HG02938 (cell line): ENCODE data around the gene NCR3LG1.

ENCODE experiments used
- ATAC-seq: cut with Tn5 transposase; IDR thresholded peaks from one replicate; pipeline ENCODE4 v1.9.1; 2021; ENCODE audit warnings: mild to moderate bottlenecking, moderate library complexity; ENCODE audit not compliant: unreplicated experiment

NCR3LG1 gene

DNA sequence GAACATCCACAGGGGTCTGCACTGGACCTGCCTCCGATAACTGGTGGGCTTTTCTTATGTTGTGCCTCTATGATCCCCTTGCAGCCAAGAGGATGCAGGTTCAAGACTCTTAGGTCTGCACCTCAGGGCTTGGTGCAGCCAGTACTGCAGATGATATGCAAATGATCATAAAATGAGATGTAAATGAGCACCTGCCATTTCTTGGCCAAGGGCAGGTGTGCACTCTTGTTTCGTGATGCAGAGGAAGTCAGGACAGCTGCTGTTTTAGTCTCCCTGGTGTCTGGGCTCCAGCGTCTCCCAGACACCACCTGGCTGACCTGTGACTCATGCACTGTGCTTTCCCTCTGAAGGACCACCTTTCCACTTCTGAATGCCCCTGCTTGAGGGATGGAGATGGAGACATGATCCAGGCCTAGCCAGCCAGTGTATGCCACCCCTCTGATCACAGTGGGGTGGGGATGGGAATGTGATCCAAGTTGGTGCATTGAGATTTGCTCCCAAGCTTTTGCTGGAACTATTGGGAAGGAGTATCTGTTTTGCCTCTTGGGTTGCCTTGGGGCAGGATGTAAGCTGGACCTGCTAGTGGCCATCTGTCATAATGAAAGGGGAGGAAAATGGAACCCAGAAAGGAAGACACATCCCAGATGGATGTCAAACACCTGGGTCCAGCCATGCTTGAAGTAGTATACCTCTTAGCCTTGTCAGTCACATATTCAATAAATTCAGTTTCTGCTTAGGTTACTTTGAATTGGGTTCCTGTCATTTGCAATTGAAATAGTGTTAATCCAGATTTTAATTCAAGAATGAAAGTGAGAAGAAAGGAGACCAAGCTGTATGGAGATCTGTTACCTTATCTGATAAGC lies 40.1 kb downstream of the NCR3LG1 start:
- ATAC-seq = no peak

DNA sequence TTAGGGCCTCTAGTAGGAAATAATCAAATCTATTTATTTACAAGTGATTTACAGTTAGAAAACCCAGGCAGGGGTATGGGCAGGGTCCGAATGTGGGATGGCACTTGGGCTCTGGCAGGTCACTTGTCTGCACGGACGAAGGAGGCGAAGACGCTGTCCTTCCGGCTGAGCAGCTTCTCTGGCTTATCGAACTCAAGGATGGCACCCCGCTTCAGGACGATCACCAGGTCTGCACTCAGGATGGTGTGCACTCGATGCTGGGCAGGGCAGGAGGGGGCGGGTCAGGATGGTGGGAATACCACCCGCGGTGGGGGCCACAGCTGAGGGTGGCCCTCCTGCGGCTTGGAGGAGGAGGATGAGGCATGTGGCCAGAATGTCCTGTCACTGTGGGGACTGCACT lies 41.3 kb downstream of the NCR3LG1 start:
- ATAC-seq = no peak

DNA sequence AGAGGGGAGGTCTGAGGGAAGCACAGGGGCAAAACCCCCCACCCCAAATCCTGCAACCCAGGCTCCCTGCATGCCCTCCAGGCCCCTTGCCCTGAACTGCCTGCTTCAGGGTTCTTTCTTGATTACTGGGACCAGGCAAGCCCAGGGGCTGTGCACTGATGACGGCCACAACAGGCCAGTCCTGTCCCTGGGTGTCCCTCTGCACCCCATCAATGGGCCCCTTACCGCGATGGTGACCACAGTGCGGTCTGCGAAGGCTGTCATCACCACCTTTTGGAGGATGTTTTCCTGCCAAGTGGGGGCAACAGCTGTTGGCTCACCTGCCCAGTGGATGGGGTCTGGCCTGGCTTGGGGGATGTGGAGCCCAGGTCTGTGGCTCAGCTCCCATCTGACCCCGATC lies 41.9 kb downstream of the NCR3LG1 start:
- no peak for ATAC-seq

DNA sequence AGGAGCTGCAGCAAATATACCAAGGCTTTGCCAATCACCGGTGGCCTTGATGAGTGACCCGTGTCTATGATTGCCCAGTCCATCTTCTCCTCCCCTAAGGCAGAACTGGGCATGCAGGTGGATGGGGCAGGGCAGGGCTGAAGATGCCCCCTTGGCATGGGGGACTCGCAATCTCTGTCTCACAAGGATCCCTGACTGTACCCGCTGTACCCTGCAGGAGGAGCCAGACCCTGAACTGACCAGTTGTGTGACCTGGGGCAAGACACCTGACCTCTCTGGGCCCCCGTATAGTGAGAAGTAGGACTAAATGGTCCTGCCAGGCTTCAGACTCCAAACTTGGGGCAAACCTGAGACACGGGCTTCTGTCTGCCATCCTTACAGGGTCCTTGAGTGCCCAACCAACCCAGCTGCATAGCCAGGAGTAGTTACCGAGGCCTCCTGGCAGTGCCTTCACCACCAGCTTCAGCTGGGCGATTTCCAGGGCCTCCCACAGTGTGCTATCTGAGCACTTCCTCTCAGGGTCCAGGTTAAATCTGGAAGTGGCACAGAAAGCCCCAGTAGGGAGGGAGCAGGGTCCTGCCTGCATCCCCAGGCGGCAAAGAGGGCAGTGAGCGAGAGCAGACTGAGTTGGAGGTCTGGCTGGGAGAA lies 43.3 kb downstream of the NCR3LG1 start:
- ATAC-seq = no peak

DNA sequence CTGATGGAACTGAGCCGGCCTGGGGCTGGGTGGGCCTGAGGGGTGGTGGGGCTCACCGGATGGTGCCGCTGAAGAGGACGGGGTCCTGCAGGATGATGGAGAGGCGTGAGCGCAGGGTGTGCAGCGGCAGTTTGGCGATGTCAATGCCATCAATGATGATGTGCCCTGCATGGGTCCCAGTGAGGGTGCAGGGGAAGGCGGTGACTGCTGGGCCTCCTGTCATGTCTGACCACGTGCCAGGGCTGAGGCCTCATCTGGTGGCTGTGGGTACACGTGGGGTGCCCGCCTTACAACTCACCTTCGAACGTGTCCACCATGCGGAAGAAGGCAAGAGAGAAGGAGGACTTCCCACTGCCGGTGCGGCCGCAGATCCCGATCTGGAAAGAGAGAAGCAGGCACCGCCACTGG lies 44.0 kb downstream of the NCR3LG1 start:
- no peak for ATAC-seq

DNA sequence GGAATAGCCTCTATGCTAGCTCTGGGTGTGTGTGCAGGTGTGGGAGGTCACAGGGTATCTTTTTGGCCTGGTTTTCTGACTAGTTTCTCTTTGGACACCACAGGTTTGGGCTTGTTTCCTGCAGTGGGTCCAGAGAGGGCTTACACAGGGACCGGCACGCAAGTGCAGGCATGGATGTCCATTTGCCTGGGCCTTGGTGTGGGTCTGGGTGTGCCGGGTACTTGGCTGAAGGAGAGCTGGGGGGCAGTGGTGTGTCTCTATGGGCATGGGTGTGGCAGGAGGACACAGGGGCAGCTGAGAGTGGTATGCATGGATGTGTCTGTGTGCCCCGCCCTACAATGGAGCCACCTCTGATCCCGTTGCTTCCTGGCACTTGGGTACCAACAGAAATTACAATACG lies 44.4 kb downstream of the NCR3LG1 start:
- ATAC-seq = no peak

DNA sequence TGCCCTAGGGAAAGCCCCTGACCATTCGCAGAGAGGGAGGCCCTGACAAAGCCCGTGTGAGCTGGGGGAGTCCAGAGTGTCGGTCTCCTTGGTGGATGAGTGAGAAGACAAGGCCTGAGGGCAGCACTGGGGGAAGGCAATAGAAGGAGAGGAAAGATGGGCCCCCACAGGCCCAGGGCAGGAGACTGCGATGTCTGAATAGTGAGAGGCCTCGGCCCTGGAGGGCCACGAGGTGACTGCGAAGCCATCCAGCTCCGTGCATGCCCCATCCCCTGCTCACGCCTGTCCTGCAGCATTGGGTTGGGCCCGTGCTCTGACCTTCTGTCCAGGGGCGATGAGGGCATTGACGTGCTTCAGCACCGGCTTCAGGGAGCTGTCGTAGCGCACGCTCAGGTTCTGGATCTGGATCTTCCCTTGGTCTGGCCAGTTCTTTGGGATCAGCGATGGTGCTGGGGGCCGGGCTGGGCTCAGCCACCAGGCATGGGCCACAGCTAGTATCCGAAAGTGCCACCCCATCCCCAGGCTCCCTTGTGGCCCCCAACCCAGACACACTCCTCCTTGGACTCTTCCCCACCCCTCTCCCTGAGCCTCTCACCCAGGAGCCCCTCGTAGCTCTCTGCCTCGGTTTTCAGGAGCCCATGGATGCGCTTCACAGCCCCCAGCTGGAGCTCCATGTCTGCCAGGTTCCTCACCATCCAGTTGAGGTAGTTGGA lies 45.2 kb downstream of the NCR3LG1 start:
- ATAC-seq = no peak

DNA sequence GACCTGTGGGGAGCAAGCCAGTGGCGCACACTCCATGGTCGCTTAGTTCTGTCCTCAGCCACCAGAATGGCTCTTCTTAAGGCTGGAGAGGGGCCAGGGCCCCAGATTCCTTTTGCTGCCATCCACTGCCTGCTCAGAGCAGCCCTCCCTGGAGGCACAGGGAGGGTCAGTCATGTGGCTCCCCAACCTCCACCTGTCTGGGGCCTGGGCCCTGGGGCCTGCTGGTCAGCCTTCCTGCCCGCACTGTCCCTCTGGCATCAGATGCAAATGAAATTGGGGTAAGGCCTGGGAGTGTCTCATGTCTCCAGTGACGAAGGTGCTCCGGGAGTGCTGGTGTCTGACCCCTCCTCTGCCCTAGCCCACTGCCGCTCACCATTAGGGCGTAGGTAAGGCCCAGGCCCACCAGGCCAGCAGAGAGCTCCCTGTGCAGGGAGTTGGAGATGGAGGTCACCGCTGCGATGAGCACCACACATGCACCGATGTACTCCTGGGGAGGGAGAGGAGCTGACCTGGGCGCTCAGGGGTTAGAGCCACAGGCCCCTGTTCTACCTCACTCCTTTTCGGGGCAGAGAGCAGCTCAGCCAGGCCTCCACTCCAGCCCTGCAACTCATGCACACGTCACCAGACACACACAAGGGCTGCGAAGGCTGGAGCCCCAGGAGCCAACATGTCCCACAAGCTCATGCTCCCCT lies 45.9 kb downstream of the NCR3LG1 start:
- no peak for ATAC-seq

DNA sequence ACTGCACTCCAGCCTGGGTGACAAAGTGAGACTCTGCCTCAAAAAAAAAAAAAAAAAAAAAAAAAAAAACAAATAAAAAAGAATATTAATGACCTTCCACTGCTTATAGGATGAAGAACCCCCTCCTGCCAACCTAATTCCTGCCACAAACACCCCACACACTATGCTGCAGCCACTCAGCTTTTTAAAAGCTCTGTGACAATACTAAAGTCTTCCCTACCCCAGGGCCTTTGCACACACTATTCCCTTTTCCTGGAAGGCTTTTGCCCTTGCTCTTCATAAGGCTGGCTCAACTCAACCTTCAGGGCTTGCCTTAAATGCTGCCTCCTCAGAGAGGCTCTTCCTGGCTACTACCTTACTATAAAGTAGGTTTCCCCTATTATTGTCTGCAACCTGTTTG lies 47.6 kb downstream of the NCR3LG1 start:
- ATAC-seq = no peak

DNA sequence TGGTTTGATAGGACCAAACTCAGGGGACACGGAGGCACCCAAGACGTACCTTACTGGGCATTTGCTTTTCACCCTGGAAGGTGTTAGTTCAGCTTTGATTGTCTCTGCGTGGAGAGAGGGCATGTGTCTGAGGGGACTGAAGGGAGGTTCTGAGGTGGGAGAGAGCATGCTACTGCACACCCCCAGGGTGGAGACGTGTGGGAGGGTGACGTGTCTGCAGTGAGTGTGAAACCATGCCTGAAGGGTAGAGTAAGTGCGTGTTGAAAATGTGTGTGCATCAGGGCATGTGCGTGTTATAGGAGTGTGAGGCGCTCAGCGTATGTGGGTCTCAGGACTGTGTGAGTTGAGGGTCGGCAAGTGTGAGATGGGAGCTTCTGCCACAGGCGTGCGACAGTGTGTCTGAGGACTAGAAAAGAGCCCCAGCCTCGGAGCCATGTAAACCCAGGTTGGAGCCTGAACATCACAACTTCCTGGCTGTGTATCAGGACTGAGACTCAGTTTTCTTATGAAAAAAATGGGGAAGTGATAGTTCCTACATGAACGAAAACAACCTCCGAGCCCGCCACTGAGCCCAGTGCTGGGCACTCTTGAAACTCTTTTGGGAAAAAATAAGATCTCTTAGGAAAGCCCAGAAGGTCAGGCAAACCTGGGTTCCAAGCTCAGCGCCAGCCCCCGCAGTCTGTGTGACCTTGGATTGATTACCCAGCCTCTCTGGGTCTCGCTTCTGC lies 48.6 kb downstream of the NCR3LG1 start:
- ATAC-seq = no peak

DNA sequence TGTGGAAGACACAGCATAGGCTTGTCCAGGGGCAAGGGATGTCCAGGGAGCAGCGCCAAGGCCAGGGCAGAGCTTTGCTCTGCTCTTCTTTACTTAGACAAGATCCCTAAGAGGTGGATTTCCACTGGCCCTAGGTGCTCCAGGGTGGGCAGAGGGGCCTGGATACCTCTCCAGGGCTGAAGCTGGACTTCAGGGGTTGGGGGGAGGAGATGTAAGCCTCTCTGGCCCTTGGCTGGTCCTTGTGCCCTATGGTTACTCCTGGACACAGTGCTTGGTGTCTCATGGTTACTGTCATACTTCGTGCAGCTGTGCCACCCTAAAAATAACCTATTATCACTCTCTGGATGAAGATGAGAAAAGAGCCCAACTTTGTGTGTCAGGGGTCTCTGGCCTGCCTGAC lies 49.7 kb downstream of the NCR3LG1 start:
- ATAC-seq = no peak

DNA sequence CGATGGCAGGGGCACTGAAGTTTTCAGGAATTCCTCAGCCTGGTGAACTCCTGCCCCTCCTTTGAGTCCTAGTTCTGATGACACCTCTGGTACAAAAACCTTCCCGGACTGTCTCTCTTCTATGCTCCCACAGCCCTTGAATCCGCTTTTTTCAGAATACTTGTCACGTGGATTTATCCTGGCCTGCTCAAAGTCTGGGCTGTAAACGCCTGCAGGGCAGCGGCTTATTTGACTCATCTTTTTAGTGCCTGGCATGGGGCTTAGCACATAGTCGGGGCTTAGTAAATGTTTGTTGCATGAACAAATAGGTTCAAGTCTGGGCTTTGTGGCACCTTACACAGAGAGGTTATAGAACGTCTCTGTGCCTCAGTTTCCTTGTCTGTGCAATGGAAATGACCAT lies 50.2 kb downstream of the NCR3LG1 start:
- ATAC-seq = no peak

DNA sequence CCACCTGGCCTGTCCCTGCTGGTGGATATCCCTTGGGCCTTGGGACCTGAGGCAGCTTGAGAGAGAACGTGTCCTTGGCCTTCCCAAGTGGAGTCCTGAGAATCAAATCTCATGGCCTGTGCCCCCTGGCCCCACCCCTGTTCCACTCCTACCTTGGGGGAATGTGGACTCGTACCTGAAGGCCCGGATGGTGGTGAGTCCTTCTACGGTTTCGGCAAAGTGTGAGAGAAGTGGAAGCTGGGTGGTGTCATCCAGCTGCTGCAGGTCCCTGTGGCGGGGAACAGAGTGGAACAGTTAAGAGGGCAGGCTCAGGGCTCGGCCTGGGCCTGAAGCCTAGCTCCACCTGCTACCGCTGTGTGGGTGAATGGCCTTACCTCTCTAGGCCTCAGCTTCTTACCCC lies 50.9 kb downstream of the NCR3LG1 start:
- no peak for ATAC-seq

DNA sequence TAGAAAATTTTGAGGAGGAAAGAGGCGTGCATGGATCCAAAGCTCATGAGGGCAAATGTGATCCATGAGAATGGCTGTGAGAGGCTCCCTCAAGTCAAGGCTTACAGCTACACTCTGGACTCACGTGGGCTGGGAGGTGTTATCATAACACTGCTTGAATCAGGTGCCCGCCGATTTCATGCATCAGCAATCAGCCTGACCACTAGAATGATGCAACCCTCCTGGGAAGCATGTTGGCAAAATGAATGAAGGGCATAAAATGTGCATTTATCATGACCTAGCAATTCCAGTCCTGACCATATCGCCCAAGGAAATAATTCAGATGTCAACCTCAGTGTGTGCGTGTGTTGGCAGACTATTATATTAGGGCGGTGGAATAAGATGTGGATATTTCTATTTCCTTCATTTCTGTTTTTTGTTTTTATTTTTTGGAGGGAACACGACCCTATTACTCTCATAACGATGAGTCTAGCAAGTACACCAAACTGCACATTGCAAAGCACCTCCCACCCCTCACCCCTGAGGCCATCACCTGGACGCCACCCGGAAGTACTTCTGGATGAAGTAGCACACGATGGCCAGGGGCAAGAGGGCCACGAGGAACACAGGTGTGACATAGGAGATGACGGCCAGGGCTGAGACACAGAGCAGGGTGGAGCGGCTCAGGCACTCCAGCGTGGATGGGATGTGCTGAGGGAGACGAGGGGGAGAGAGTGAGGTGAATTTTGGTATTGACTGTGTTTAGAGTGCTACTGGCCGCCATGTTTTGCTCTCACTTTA lies 52.6 kb downstream of the NCR3LG1 start:
- no peak for ATAC-seq

DNA sequence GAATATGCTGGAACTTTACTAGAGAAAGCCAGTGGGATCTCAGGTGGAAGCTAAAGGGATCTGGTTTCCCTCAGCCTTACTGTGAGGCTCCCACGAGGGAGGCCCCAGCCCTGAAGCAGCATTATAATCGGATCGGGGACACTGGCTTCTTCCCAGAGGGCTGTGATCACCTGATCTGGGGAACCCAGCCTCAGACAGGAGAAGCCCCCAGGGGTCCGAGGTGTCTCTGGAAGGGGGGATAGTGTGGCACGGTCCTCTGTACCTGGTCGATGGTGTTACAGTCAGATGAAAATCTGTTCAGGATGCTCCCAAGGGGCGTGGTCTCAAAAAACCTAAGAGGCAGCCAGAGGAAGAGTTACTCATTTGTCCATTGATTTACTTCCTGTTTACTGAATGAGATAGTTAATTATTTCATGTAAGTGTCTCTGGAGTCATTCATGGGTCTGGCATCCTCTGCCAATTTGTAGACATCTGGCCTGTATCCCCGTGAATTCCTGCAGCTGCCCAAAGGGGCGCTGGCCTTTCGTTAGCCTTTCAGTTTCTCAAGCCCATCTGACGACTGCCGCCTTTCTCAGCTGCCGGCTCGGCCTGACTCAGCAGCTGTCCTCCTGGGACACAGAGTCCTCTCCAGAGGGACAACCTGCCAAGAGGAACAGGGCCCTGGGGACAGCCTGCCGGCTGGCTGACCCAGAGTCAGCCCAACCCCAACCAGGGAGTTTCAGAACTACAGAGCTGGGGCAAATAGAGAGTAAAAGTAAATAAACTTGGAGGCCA lies 53.8 kb downstream of the NCR3LG1 start:
- ATAC-seq = no peak

DNA sequence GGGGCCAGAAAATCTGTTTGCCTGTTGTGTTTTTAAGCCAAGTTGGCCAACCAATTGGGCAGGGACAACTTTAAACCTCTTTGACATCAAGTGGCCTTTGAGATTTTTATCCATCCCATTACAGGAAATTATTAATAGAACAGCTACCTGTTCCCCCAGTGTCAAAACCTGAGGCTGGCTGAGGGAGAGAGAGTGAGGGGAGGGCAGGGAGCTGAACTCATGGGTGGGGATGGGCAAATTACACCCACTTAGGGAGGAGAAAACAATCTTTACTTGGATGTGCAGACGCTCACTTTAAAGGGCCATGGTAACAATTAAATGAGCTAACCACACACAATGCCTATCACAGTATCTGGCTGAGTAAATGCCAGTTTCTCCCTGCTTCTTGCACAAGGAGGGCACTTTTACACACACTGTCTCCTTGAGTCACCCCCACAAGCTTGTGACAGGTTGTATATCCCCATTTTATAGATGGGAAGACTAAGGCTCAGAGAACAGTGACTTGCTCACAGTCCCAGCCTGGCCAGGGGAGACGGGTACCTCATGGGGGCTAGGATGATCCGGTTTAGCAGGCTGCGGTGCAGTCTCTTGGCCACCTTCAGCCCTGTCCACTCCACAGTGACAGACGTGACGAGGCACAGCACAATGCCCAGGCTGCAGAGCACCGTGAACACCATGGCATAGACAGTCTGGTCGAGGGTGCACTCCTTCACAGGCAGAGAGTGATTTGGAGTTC lies 54.6 kb downstream of the NCR3LG1 start:
- no peak for ATAC-seq

DNA sequence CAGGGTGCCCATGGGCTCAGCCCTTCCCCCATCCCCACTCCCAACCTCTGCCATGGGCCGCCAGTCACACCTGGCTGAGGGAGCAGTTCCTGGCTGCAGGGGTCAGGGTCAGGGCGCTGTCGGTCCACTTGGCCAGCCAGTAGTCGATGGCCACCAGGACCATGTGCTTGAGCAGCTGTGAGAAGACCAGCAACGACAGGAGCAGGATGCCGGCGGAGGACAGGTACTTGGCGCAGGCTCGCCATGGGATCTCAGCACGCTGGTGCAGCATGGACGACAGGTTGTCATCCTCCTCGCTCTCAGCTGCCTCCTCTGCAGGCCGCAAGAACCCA lies 55.2 kb downstream of the NCR3LG1 start:
- no peak for ATAC-seq

DNA sequence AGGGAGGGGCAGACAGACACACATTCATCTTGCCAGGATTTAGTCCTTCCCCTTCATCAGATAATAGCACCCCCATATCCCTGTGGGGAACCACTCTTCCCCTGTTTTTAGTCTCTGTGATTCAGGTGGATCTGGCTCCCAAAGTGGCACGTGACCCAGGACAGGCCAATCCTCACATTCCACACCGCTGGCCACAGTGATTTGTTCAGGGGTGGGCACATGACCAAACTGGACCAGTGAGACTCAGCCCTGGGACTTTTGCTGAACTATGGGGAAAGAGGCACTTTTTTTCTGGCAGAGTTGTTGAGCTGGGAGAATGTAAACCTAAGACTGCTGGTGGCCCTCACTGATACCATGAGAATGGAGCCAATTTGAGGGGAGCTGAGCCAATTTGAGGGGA lies 56.0 kb downstream of the NCR3LG1 start:
- ATAC-seq = no peak

DNA sequence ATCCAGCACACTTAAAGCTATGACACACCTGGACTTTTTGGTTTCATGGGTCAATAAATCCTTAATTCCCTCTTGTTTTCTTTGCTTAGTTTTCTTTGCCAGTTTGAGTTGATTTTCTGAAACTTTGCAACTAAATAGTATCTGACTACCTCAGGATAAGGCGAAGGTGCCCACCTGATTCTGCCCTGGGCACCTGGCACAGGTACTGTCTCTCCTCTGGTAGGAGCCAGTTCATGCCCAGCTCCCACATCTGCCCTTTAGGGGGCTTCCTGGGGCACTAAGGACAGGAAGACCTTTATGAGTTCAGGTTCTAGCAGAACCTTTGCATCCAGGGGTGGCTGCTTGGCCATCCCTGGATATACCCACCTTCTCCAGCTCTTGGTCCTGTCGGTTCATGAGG lies 56.4 kb downstream of the NCR3LG1 start:
- no peak for ATAC-seq
